Muscle of leg (tissue), 11 donors: ENCODE data around the gene BCL10. TPM values are rescaled to one million over a fixed set of nuclear protein-coding genes. Genes with fewer than 3 reads are reported as not detected.

Experiments
- DNase-seq: peaks from one replicate; pipeline ENCODE4 v3.0.0; 2013
- H3K27ac ChIP-seq: one replicate; pipeline ENCODE4 v1.5.1; 2013; ENCODE audit warnings: mild to moderate bottlenecking, low read length, control low read depth
- H3K27me3 ChIP-seq: one replicate; pipeline ENCODE4 v1.6.1; 2013; ENCODE audit warnings: low read length; ENCODE audit not compliant: control insufficient read depth, insufficient read depth
- H3K36me3 ChIP-seq: one replicate; pipeline ENCODE4 v1.6.1; 2013; ENCODE audit warnings: low read length; ENCODE audit not compliant: control insufficient read depth, insufficient read depth
- H3K4me1 ChIP-seq: one replicate; pipeline ENCODE4 v1.6.1; 2013; ENCODE audit warnings: low read length; ENCODE audit not compliant: control insufficient read depth, insufficient read depth
- H3K4me3 ChIP-seq: one replicate; pipeline ENCODE4 v1.5.1; 2013; ENCODE audit warnings: low read length, control low read depth
- H3K9me3 ChIP-seq: replicated peaks from 2 replicates; pipeline ENCODE4 v1.6.1; 2013; ENCODE audit warnings: low read depth, low read length; ENCODE audit not compliant: control insufficient read depth
- WGBS: methylation state at CpG from one replicate; pipeline ENCODE4 v1.1.5; 2013; ENCODE audit warnings: missing lambda C conversion rate; ENCODE audit not compliant: insufficient coverage; 5-methylcytosine and 5-hydroxymethylcytosine counted together
- polyA plus RNA-seq, 8 donors: library from polyadenylated mRNA; unstranded; fragments of 120-200 nt; gene quantifications; one replicate each; pipeline versions ENCODE4 v1.2.1 to v1.2.3, GENCODE V29; 2013; ENCODE audit warnings: inconsistent platforms in 1 of 8, low replicate concordance in 1 of 8; ENCODE audit not compliant: insufficient read length in 8 of 8, insufficient read depth in 1 of 8
- total RNA-seq: library from RNA; stranded (reverse); fragments of 120-200 nt; gene quantifications from one replicate; pipeline ENCODE4 v1.2.4, GENCODE V29; 2013

Gene BCL10
- total and polyA plus RNA-seq, 9 donors: 11.0 to 19.3 (median 13.4) TPM

DNA sequence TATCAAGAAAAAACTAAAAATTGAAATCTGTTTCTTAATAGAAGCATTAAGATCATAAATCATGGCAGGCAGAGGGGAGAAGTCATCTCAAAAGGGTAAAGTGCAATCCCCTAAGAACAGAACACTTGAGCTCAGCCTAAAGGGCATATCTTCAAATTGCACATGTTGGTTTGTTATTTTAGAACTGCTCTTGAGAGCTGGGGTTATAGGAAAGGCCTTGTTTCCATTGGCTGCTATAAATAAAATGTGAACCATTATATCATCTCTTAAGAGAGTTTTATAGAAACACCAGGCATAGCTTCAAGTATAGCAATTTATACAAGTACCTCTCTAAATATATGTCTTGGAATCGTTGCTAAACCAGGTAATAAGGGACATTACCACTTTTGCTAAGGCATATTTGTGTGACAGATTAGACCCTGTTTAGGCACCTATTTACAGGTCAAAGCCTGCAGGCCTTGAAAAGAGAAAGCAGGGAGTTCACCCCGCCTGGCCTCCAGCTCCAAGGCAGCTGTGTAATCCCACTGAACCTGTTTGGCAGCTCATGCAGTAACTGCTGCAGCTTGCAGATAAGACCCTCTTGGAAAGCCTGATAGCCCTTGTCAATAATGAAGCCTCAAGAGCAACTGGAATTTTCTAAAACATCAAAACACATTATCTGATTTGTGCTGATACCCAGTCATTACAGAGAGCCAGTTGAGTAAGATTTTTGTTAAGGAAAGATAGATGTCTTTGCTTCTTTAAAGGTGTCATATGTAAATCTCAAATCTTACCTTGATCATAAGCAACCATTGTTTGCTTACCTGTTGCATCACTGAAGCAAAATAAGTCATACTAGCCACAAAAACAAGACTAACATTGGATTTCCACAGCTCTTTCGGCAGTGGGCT is 51.5 kb downstream of the BCL10 start:
- WGBS: no CpG with 5 or more reads among the region's 3 CpGs
- no peaks in the 10 kb centered on the region for H3K36me3 ChIP-seq
- no peaks in the 10 kb centered on the region for H3K27me3 ChIP-seq
- no peak overlapping the region for H3K4me3 ChIP-seq
- H3K27ac ChIP-seq: peak overlapping the region; percentile 23
- DNase-seq: peak; percentile 57
- H3K9me3 ChIP-seq: no peaks in the 10 kb centered on the region
- H3K4me1 ChIP-seq: peaks cover 4% of the 10 kb centered on the region

DNA sequence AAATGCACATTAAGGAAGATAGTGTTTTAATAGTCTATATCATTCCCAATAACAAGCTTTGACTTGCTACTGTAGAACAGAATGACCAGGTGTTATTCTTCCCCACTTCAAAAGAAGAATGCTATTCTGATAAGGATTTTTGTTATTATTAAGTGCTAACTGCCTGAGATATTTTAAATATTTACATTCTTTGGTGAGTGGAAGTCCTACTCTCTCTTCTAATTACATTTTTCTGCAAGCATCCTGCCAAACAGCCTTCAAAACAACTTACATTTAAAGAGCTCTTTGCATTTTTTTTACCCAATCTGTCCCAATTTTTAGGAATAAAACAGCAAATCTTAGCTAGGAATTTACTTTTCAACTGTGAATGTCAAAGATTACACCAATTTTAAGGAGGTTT is 52.1 kb downstream of the BCL10 start:
- no peak for DNase-seq
- Histone ChIP-seq H3K27ac (peak overlapping the region; percentile 16), H3K9me3 (no peaks in the 10 kb centered on the region), H3K27me3 (no peaks in the 10 kb centered on the region), H3K36me3 (no peaks in the 10 kb centered on the region), H3K4me1 (peaks cover 4% of the 10 kb centered on the region), H3K4me3 (no peak overlapping the region)

DNA sequence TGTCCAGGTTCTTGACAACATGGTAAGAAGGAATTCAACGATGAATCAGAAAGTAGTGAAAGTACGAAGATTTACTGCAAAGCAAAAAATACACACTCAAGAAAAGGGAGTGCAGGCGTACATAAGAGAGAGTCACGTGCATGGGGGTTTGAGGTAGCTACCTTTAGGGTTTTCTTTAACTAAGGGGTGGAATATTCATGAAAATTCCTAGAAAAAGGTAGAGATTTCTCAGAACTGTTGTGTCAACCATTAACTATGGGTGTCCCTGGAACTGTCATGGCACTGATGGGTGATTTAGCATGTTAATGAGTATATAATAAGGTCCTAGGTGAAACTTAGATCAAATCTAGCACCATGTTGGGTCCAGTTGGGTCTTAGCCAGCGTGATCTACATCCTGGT is 53.1 kb downstream of the BCL10 start:
- no peaks in the 10 kb centered on the region for H3K9me3 ChIP-seq
- 74% methylated on average over 2 of the region's 5 CpGs for WGBS
- H3K4me3 ChIP-seq: no peak overlapping the region
- no peak overlapping the region for H3K27ac ChIP-seq
- H3K36me3 ChIP-seq: no peaks in the 10 kb centered on the region
- DNase-seq: no peak
- H3K4me1 ChIP-seq: peaks cover 4% of the 10 kb centered on the region
- H3K27me3 ChIP-seq: no peaks in the 10 kb centered on the region

DNA sequence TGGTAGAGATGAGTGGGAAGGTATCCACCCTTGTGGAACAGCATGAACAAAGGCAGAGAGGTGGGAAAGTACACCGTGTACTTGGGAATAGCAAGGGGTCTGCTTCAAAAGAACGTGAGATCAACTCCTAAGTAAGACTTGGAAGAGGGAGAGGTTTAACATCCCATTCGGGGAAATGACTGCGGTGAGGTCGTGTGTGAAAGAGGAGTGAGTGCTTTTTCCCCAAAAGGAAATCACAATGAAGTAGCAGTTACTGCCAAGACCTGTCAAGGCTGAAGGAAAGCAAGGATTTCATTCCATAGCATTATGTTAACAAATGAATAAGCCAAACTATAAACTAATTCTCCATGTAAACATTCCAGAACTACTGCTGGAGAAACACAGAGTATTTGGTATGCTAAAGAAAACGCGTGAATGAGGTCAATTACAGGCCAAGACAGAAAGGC is 55.7 kb downstream of the BCL10 start:
- 50% methylated on average over 3 of the region's 7 CpGs for WGBS
- Histone ChIP-seq H3K4me3 (no peak overlapping the region), H3K27ac (no peak overlapping the region), H3K9me3 (no peaks in the 10 kb centered on the region), H3K4me1 (peaks cover 4% of the 10 kb centered on the region), H3K27me3 (no peaks in the 10 kb centered on the region), H3K36me3 (no peaks in the 10 kb centered on the region)
- DNase-seq: peak; percentile 74

DNA sequence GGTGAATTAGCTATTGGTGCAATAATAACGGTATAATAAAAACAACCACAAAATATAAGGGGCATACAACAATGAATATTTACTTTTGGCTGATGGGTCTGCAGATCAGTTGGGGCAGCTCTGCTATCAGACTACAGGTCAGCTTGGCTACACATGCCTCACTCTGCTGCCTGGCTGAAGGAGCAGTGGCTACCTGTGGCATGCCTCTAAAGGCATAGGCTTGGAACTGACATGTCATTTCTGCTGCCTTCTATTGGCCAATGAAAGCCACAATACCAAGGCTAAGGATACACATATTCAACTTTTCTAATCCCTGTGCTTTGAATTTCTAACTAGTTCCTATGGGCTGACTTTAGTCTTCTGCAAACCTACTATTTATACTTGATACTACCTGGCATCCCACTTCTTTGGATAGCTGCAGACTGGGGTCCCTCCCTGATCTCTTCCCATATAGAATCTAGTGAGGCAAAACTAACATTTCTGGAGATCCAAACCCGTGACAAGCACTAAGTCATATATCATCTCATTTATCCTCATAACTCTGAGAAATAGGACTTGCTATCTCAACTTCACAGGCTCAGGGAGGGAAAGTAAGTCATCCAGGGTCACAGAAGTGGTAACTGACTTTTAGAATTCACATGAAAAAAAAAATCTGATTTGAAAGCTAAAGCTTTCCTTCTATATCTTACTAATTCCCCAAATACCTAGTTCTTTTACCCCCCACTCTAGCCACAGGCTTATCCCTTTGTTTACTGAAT is 56.4 kb downstream of the BCL10 start:
- H3K27me3 ChIP-seq: no peaks in the 10 kb centered on the region
- DNase-seq: no peak
- H3K36me3 ChIP-seq: no peaks in the 10 kb centered on the region
- H3K4me1 ChIP-seq: peaks cover 1% of the 10 kb centered on the region
- no peak overlapping the region for H3K4me3 ChIP-seq
- no peak overlapping the region for H3K27ac ChIP-seq
- no CpG with 5 or more reads among the region's 2 CpGs for WGBS
- H3K9me3 ChIP-seq: no peaks in the 10 kb centered on the region

DNA sequence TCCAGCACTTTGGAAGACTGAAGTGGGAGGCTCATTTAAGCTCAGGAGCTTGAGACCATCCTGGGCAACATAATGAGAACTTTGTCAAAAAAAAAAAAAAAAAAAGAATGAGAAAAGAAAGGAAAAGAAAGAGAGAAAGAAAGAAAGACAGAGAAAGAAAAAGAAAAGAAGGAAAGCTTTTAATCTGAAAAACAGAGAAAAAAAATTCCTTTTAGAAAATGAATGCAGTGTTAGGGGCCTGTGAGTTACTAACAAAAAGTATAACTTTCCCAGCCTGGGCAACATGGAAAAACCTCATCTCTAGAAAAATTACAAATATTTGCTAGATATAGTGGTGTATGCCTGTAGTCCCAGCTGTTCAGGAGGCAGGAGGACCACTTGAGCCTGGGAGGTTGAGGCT is 59.7 kb downstream of the BCL10 start:
- H3K27me3 ChIP-seq: no peaks in the 10 kb centered on the region
- no peak overlapping the region for H3K27ac ChIP-seq
- no peak overlapping the region for H3K4me3 ChIP-seq
- no peaks in the 10 kb centered on the region for H3K4me1 ChIP-seq
- no peaks in the 10 kb centered on the region for H3K36me3 ChIP-seq
- H3K9me3 ChIP-seq: no peaks in the 10 kb centered on the region
- DNase-seq: no peak

Other genes starting within 250 kb of the BCL10 start
- 1.1 TPM for gene MCOLN3, start 228.1 kb downstream of the BCL10 start, total RNA-seq
- gene MCOLN3, start 228.1 kb downstream of the BCL10 start, polyA plus RNA-seq: 1 to 10 TPM in 5 of 8 donors, under 1 TPM in 3; 0.72 to 5.9 (median 2.6) TPM
- 8.3 TPM for gene SYDE2, start 75.6 kb downstream of the BCL10 start, total RNA-seq
- gene SYDE2, start 75.6 kb downstream of the BCL10 start, polyA plus RNA-seq: 1 to 10 TPM; 1.5 to 6.1 (median 3.1) TPM
- 21.5 TPM for gene C1orf52, start 17.0 kb downstream of the BCL10 start, total RNA-seq
- gene C1orf52, start 17.0 kb downstream of the BCL10 start, polyA plus RNA-seq: 10 to 100 TPM; 23.9 to 31.9 (median 26.1) TPM
- 29.7 TPM for gene DDAH1, start 188.5 kb upstream of the BCL10 start, total RNA-seq
- gene DDAH1, start 188.5 kb upstream of the BCL10 start, polyA plus RNA-seq: 10 to 100 TPM; 29.6 to 51.2 (median 38.1) TPM